Measurements from ENCODE around the gene OR2A2. TPM values are rescaled to one million over a fixed set of nuclear protein-coding genes. Genes with fewer than 3 reads are reported as not detected.

OR2A2 gene
- total and polyA plus RNA-seq, 9 of the 15 experiments (the other 6 are each of a cell fraction or from before 2014, with no cell fraction given): not detected

- CTCF ChIA-PET (ENCODE audit: low intra/inter-chr PET ratio): no interaction called here
- no TSS peak for BruUV-seq (replicated peaks)
- H3K4me3 ChIP-seq: no peak within 1 kb of the TSS
- intact Hi-C loops (cut with micrococcal nuclease): no loop called here
- no peaks in the 10 kb centered on the region for H3K9me3 ChIP-seq (replicated peaks; ENCODE audit: control insufficient read depth, insufficient read depth, low read depth, low read length)
- no peaks in the 10 kb centered on the region for H3K9me1 ChIP-seq (ENCODE audit: control insufficient read depth, insufficient read depth, low read length)
- DNase-seq (ENCODE audit: extremely low read depth in 1 of 4, low spot score in 3 of 4) (no peak), ATAC-seq (no peak), FAIRE-seq (no peak)
- no peak within 1 kb of the TSS for H3K4me2 ChIP-seq (ENCODE audit: insufficient read depth, low read length)
- H3K4me1 ChIP-seq (replicated peaks in 1 of 2; ENCODE audit: control insufficient read depth in 2 of 2, insufficient read depth in 2 of 2, low read length in 2 of 2): no peaks in the 10 kb centered on the region
- POLR2A ChIA-PET: no interaction called here
- no peaks in the 10 kb centered on the region for H4K20me1 ChIP-seq (replicated peaks; ENCODE audit: control insufficient read depth, insufficient read depth, low read length)
- no peaks in the 10 kb centered on the region for H3K79me2 ChIP-seq (ENCODE audit: control insufficient read depth, insufficient read depth, low read length)
- H3K36me3 ChIP-seq (ENCODE audit: control insufficient read depth, insufficient read depth, low read length): no peaks in the 10 kb centered on the region
- in situ Hi-C loops (cut with MboI): no loop called here
- H3K27ac ChIP-seq (ENCODE audit: extremely low read depth, low read depth, low read length): no peak within 1 kb of the TSS
- no peak within 1 kb of the TSS for H2AFZ ChIP-seq (ENCODE audit: low read depth, low read length)
- WGBS (ENCODE audit: insufficient coverage, low coverage, missing lambda C conversion rate): 10% methylated on average over 2 of the region's 2 CpGs
- TF ChIP-seq MAZ (CRISPR knock-in tag; conservative IDR thresholded peaks at IDR 0.05 in 1 of 2, IDR thresholded peaks at IDR 0.05 in 1 of 2): no peak
- no peak for TF ChIP-seq STAT5B (CRISPR knock-in tag; IDR thresholded peaks at IDR 0.05)
- TF ChIP-seq FOXJ3 (CRISPR knock-in tag; IDR thresholded peaks at IDR 0.05): no peak
- TF ChIP-seq SFPQ (IDR thresholded peaks at IDR 0.05; ENCODE audit: low read depth, low read length): no peak
- TF ChIP-seq ID3 (CRISPR knock-in tag; IDR thresholded peaks at IDR 0.05): no peak
- TF ChIP-seq ID3 (tag; IDR thresholded peaks at IDR 0.05): no peak
- no peak for TF ChIP-seq BHLHE40 (IDR thresholded peaks at IDR 0.05; ENCODE audit: low read length)
- TF ChIP-seq NR0B1 (IDR thresholded peaks at IDR 0.05; ENCODE audit: partially characterized antibody): no peak
- TF ChIP-seq ZNF695 (CRISPR knock-in tag; IDR thresholded peaks at IDR 0.05): no peak
- TF ChIP-seq ZNF121 (CRISPR knock-in tag; conservative IDR thresholded peaks at IDR 0.05): no peak
- no peak for TF ChIP-seq ZFP1 (CRISPR knock-in tag; IDR thresholded peaks at IDR 0.05)
- TF ChIP-seq ZSCAN29 (IDR thresholded peaks at IDR 0.05): no peak
- no peak for TF ChIP-seq MBD1 (CRISPR knock-in tag; IDR thresholded peaks at IDR 0.05)
- no peak for TF ChIP-seq TCF15 (CRISPR knock-in tag; IDR thresholded peaks at IDR 0.05)
- TF ChIP-seq TRIM28 (IDR thresholded peaks at IDR 0.05): no peak
- H3K9ac ChIP-seq (ENCODE audit: insufficient read depth in 1 of 2, low read depth in 2 of 2, low read length in 2 of 2): no peak within 1 kb of the TSS
- no peaks in the 10 kb centered on the region for H3K27me3 ChIP-seq (ENCODE audit: control insufficient read depth in 2 of 2, insufficient read depth in 2 of 2, low read length in 2 of 2)
These were observed 23.4 kb upstream of the OR2A2 start, which contains the start of gene OR2A12 for GRCh38 chr7:144085978-144086377. OR2A12 (plus strand) TSS chr7:144086278; CDS start chr7:144095108, 8,830 bp downstream.

All from K562 (cell line).